Panc1 (cell line): ENCODE measurements around the gene CEACAM3.

Source experiments
- POLR2AphosphoS5 ChIP-seq: IDR thresholded peaks from 2 replicates; pipeline ENCODE4 v1.6.1; 2012; ENCODE audit warnings: mild to moderate bottlenecking, low read depth, low read length, moderate library complexity
- SIN3A ChIP-seq: IDR thresholded peaks from 2 replicates; pipeline ENCODE4 v1.6.1; 2012; ENCODE audit warnings: low read depth, mild to moderate bottlenecking, low read length, moderate library complexity, borderline replicate concordance; ENCODE audit not compliant: insufficient read depth
- TCF7L2 ChIP-seq: IDR thresholded peaks from 2 replicates; pipeline ENCODE4 v1.6.1; 2011; ENCODE audit warnings: mild to moderate bottlenecking, low read depth, low read length, inconsistent platforms
- TF ChIP-seq, protein P1 (sequence below), 2 experiments: IDR thresholded peaks; 2 replicates each; pipeline ENCODE4 v1.6.1; 2011 to 2012; ENCODE audit warnings: low read depth in 2 of 2, control low read depth in 1 of 2, low read length in 1 of 2, mild to moderate bottlenecking in 1 of 2, moderate library complexity in 1 of 2; ENCODE audit not compliant: insufficient read depth in 1 of 2
- TF ChIP-seq, protein P2 (sequence below): fragments of 450-650 bp; IDR thresholded peaks from 2 replicates; pipeline ENCODE4 v1.5.1; 2017; ENCODE audit warnings: mild to moderate bottlenecking

DNA sequence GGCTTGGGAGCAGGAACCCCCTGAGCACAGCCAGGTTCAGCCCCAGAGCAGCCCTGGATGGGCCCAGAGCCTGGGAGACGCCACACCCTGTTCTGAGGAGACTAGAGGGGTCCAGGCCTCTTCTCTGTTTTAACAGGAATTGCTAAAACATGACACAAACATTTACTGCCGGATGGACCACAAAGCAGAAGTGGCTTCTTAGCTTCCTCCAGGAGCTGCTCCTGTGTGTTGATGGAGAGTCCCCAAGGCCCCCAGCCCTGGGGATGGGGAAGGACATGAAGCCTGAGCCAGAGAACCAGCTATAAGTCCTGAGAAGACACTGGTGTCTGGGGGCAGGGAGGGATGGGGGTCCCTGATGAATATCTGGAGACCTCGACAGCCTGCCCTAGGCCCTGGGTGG is 14.6 kb downstream of the CEACAM3 start:
- TF ChIP-seq, protein P1, sequence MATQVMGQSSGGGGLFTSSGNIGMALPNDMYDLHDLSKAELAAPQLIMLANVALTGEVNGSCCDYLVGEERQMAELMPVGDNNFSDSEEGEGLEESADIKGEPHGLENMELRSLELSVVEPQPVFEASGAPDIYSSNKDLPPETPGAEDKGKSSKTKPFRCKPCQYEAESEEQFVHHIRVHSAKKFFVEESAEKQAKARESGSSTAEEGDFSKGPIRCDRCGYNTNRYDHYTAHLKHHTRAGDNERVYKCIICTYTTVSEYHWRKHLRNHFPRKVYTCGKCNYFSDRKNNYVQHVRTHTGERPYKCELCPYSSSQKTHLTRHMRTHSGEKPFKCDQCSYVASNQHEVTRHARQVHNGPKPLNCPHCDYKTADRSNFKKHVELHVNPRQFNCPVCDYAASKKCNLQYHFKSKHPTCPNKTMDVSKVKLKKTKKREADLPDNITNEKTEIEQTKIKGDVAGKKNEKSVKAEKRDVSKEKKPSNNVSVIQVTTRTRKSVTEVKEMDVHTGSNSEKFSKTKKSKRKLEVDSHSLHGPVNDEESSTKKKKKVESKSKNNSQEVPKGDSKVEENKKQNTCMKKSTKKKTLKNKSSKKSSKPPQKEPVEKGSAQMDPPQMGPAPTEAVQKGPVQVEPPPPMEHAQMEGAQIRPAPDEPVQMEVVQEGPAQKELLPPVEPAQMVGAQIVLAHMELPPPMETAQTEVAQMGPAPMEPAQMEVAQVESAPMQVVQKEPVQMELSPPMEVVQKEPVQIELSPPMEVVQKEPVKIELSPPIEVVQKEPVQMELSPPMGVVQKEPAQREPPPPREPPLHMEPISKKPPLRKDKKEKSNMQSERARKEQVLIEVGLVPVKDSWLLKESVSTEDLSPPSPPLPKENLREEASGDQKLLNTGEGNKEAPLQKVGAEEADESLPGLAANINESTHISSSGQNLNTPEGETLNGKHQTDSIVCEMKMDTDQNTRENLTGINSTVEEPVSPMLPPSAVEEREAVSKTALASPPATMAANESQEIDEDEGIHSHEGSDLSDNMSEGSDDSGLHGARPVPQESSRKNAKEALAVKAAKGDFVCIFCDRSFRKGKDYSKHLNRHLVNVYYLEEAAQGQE (IDR thresholded peaks at IDR 0.05; ENCODE audit: insufficient read depth in 1 of 2, low read depth in 2 of 2, low read length in 1 of 2), result no peak
- TF ChIP-seq, protein P2, sequence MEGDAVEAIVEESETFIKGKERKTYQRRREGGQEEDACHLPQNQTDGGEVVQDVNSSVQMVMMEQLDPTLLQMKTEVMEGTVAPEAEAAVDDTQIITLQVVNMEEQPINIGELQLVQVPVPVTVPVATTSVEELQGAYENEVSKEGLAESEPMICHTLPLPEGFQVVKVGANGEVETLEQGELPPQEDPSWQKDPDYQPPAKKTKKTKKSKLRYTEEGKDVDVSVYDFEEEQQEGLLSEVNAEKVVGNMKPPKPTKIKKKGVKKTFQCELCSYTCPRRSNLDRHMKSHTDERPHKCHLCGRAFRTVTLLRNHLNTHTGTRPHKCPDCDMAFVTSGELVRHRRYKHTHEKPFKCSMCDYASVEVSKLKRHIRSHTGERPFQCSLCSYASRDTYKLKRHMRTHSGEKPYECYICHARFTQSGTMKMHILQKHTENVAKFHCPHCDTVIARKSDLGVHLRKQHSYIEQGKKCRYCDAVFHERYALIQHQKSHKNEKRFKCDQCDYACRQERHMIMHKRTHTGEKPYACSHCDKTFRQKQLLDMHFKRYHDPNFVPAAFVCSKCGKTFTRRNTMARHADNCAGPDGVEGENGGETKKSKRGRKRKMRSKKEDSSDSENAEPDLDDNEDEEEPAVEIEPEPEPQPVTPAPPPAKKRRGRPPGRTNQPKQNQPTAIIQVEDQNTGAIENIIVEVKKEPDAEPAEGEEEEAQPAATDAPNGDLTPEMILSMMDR, result no peak
- no peak for TF ChIP-seq SIN3A
- no peak for TF ChIP-seq TCF7L2
- no peak for TF ChIP-seq POLR2AphosphoS5
